Natural killer cell (primary cell): ENCODE results near the gene MMP2. TPM values are rescaled to one million over a fixed set of nuclear protein-coding genes. Genes with fewer than 3 reads are reported as not detected.

ENCODE experiments used
- ATAC-seq, 3 donors: fragments of 150-1000 bp in 2 of 3; fragments of 200-7000 bp in 1 of 3; cut with Tn5 transposase; 1 replicate in 1 of 3; 2 replicates in 2 of 3; pipeline ENCODE4 v1.10.0; 2021; ENCODE audit warnings: mild to moderate bottlenecking in 2 of 3, moderate library complexity in 2 of 3
- DNase-seq, 2 donors: peaks; one replicate each; pipeline versions ENCODE4 v3.0.0 to v3.0.0-alpha.2; 2013 to 2021; ENCODE audit warnings: mixed read lengths in 1 of 2
- H3K27ac ChIP-seq: one replicate; pipeline ENCODE4 v1.5.1; 2013; ENCODE audit warnings: mild to moderate bottlenecking, low read length
- H3K27me3 ChIP-seq: one replicate; pipeline ENCODE4 v1.6.1; 2013; ENCODE audit warnings: low read length; ENCODE audit not compliant: control insufficient read depth, insufficient read depth
- H3K36me3 ChIP-seq: one replicate; pipeline ENCODE4 v1.6.1; 2013; ENCODE audit warnings: low read length; ENCODE audit not compliant: control insufficient read depth, insufficient read depth
- H3K4me1 ChIP-seq: one replicate; pipeline ENCODE4 v1.6.1; 2013; ENCODE audit warnings: low read length; ENCODE audit not compliant: control insufficient read depth, insufficient read depth
- H3K4me3 ChIP-seq: one replicate; pipeline ENCODE4 v1.5.1; 2013; ENCODE audit warnings: low read length
- H3K9me3 ChIP-seq: one replicate; pipeline ENCODE4 v1.6.1; 2013; ENCODE audit warnings: low read length; ENCODE audit not compliant: control insufficient read depth, insufficient read depth
- H3K27ac Mint-ChIP-seq, 2 donors: one replicate each; pipeline ENCODE4 v1.8.0; 2022; ENCODE audit warnings: mild to moderate bottlenecking in 2 of 2, mixed read lengths in 2 of 2, moderate library complexity in 1 of 2
- H3K27me3 Mint-ChIP-seq, 2 donors: one replicate each; pipeline ENCODE4 v1.8.0; 2022; ENCODE audit warnings: low read depth in 2 of 2, mixed read lengths in 2 of 2
- H3K36me3 Mint-ChIP-seq: one replicate; pipeline ENCODE4 v1.8.0; 2022; ENCODE audit warnings: mixed read lengths
- H3K4me1 Mint-ChIP-seq, 2 donors: one replicate each; pipeline ENCODE4 v1.8.0; 2022; ENCODE audit warnings: mixed read lengths in 2 of 2
- H3K4me3 Mint-ChIP-seq: one replicate; pipeline ENCODE4 v1.8.0; 2022; ENCODE audit warnings: mild to moderate bottlenecking, moderate library complexity, mixed read lengths
- H3K9me3 Mint-ChIP-seq, 2 donors: one replicate each; pipeline ENCODE4 v1.8.0; 2022; ENCODE audit warnings: mixed read lengths in 2 of 2
- CTCF ChIP-seq: fragments of 200-600 bp; IDR thresholded peaks from one replicate; pipeline ENCODE4 v1.8.0; 2022; ENCODE audit warnings: antibody characterized with exemption
- WGBS: methylation state at CpG from one replicate; pipeline ENCODE4 v1.1.7; 2013; ENCODE audit warnings: missing lambda C conversion rate; ENCODE audit not compliant: insufficient coverage; 5-methylcytosine and 5-hydroxymethylcytosine counted together
- intact Hi-C: fragments of 100-400 bp; cut with micrococcal nuclease; formaldehyde crosslinking; loops from one replicate; pipeline ENCODE4 v1.14.2; 2022
- total RNA-seq, 4 donors: library from RNA; stranded (reverse); fragments of 120-200 nt in 1 of 4; gene quantifications; one replicate each; pipeline versions ENCODE4 v1.2.3 to v1.2.4, GENCODE V29; 2013 to 2022

MMP2 gene
- total RNA-seq, 3 donors from 2014 or later (not counting 1 experiment from before 2014, with no cell fraction given), result not detected

GRCh38 chr16:55491691-55492090 is 12.7 kb downstream of the MMP2 start:
- no peaks in the 10 kb centered on the region for H3K4me1 ChIP-seq

DNA sequence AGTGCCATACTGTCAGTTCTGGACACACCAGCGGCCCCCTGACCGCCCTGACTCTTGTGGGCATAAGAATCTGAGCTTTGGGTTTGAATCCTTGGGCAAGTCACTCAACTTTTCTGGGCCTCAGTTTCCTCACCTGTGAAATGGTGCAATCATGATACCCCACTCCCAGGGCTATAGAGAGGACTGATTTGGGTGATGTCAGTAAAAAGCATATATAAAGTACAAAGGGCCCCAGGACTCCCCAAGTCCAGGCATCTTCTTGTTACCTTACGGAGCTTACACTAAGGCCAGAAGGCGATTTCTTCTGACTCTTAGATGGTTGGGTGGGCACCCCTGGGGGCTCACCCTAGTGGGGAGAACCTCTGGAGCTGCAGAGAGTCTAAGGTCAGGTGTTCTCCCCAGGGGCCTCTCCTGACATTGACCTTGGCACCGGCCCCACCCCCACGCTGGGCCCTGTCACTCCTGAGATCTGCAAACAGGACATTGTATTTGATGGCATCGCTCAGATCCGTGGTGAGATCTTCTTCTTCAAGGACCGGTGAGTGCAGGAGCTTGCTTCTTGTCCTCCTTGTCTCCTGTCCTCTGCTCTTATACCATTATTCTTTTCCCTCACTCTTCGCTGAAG is 13.9 kb downstream of the MMP2 start:
- Histone ChIP-seq H3K36me3 (no peaks in the 10 kb centered on the region), H3K27me3 (no peaks in the 10 kb centered on the region), H3K4me1 (no peaks in the 10 kb centered on the region), H3K9me3 (no peaks in the 10 kb centered on the region), H3K4me3 (no peak overlapping the region), H3K27ac (no peak overlapping the region)
- Mint-ChIP-seq H3K36me3 (no peaks in the 10 kb centered on the region), H3K4me3 (no peak overlapping the region), H3K9me3 (no peaks in the 10 kb centered on the region), H3K27ac (no peak overlapping the region), H3K27me3 (peaks cover 0 to 6% of the 10 kb centered on the region in 2 donors), H3K4me1 (no peaks in the 10 kb centered on the region)
- 89% methylated on average over 10 of the region's 10 CpGs for WGBS
- no peak for TF ChIP-seq CTCF
- intact Hi-C loops, result no loop called here
- ATAC-seq, result no peak
- no peak for DNase-seq

More at GRCh38 chr16:55491691-55492090, 12.7 kb downstream of the MMP2 start:
- Mint-ChIP-seq H3K27ac (no peak overlapping the region), H3K27me3 (peaks cover 0 to 6% of the 10 kb centered on the region in 2 donors), H3K4me1 (no peaks in the 10 kb centered on the region), H3K36me3 (no peaks in the 10 kb centered on the region), H3K4me3 (no peak overlapping the region), H3K9me3 (no peaks in the 10 kb centered on the region)
- intact Hi-C loops, result no loop called here
- H3K4me3 ChIP-seq, result no peak overlapping the region
- no peaks in the 10 kb centered on the region for H3K9me3 ChIP-seq
- no peak for TF ChIP-seq CTCF
- ATAC-seq (no peak), DNase-seq (no peak)
- no peak overlapping the region for H3K27ac ChIP-seq
- 50% methylated on average over 5 of the region's 7 CpGs for WGBS
- H3K36me3 ChIP-seq, result no peaks in the 10 kb centered on the region
- H3K27me3 ChIP-seq, result no peaks in the 10 kb centered on the region

- no peak for TF ChIP-seq CTCF
- H3K9me3 Mint-ChIP-seq, result no peaks in the 10 kb centered on the region
- Histone ChIP-seq H3K36me3 (no peaks in the 10 kb centered on the region), H3K4me3 (no peak overlapping the region), H3K27ac (no peak overlapping the region), H3K27me3 (no peaks in the 10 kb centered on the region), H3K4me1 (no peaks in the 10 kb centered on the region), H3K9me3 (no peaks in the 10 kb centered on the region)
- DNase-seq, result no peak
- H3K27ac Mint-ChIP-seq, result no peak overlapping the region
- H3K27me3 Mint-ChIP-seq, result peaks cover 0 to 3% of the 10 kb centered on the region in 2 donors
- 49% methylated on average over 2 of the region's 3 CpGs for WGBS
- no peak overlapping the region for H3K4me3 Mint-ChIP-seq
- intact Hi-C loops, result no loop called here
- H3K4me1 Mint-ChIP-seq, result no peaks in the 10 kb centered on the region
- H3K36me3 Mint-ChIP-seq, result no peaks in the 10 kb centered on the region
- no peak for ATAC-seq
Measured at GRCh38 chr16:55494994-55495421, 16.0 kb downstream of the MMP2 start.
